Heart left ventricle (tissue), 13 donors: Measurements from ENCODE around the gene ZFR2.

Experiments used
- POLR2A ChIP-seq, 2 donors: fragments of 450-650 bp; IDR thresholded peaks; one replicate each; pipeline ENCODE4 v1.6.1; 2017; ENCODE audit warnings: antibody characterized with exemption in 2 of 2, mild to moderate bottlenecking in 2 of 2, moderate library complexity in 2 of 2
- TF ChIP-seq, protein P1 (sequence below), 12 donors: fragments of 200-600 bp; sonication (generic) in 4 of 12; IDR thresholded peaks; one replicate each; pipeline versions ENCODE4 v1.5.0 to v1.8.0; 2018 to 2022; ENCODE audit warnings: antibody characterized with exemption in 12 of 12, mild to moderate bottlenecking in 5 of 12
- donor health status: ischemic (EF 13 %, LVEDD 7.1; RV severe dilation, severe dysfunction).
- donor health status: DM: no; HTN: yes; CAD: no.
- donor health status: DM: no; HTN: no; CAD: no.
- donor health status: ischemic (EF 25% LVEDD 6.9; RV normal size, moderate dysfunction).
- donor health status: ischemic (EF 25% LVEDD 5.7; RV mildly dilated, moderate dysfunction).
- donor health status: ischemic (EF 35%, LVEDD 5.7; RV mildly dilated, moderate dysfunction).
- donor health status: nonischemic (EF 11% LVEDD 7.7; RV severe dilation, severe dysfunction).
- donor health status: DM: yes; HTN: yes; CAD: no.
- donor health status: PGD.
- donor health status: ischemic (EF 29% LVEDD 5.4; RV normal size, mild dysfunction).
- donor health status: nonischemic (EF 23%, LVEDD 6.1; RV moderate dilation, normal function).

DNA sequence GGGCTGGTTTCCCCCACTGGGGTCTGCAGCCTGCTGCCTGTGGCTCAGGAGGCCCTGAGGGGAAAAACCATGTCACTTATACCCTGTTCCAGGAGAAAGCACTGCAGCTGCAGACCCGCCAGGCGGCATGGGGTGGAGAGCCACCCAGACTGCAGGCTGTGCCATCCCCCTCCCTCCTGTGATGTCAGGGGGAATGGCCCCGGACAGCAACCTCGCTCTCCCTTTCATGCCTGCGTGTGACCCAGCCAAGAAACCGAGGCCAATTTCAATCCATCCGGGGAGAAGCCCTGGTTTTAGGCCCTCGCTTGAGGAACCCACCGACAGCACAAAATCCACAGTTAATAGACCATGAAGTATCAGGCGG is 45.5 kb downstream of the ZFR2 start:
- TF ChIP-seq POLR2A (IDR thresholded peaks at IDR 0.05), result no peak
- TF ChIP-seq, protein P1, sequence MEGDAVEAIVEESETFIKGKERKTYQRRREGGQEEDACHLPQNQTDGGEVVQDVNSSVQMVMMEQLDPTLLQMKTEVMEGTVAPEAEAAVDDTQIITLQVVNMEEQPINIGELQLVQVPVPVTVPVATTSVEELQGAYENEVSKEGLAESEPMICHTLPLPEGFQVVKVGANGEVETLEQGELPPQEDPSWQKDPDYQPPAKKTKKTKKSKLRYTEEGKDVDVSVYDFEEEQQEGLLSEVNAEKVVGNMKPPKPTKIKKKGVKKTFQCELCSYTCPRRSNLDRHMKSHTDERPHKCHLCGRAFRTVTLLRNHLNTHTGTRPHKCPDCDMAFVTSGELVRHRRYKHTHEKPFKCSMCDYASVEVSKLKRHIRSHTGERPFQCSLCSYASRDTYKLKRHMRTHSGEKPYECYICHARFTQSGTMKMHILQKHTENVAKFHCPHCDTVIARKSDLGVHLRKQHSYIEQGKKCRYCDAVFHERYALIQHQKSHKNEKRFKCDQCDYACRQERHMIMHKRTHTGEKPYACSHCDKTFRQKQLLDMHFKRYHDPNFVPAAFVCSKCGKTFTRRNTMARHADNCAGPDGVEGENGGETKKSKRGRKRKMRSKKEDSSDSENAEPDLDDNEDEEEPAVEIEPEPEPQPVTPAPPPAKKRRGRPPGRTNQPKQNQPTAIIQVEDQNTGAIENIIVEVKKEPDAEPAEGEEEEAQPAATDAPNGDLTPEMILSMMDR (IDR thresholded peaks at IDR 0.05), result no peak
